Stimulated activated CD4-positive, alpha-beta T cell treated with anti-CD3 and anti-CD28 coated beads, Interleukin-2, amount 100 ng/mL, for 4 hours (primary cell): ENCODE data around the gene UBN2.

Experiments used
- DNase-seq: peaks from one replicate; pipeline ENCODE4 v3.0.0-alpha.2; 2020; ENCODE audit warnings: low read depth

Gene UBN2

DNA sequence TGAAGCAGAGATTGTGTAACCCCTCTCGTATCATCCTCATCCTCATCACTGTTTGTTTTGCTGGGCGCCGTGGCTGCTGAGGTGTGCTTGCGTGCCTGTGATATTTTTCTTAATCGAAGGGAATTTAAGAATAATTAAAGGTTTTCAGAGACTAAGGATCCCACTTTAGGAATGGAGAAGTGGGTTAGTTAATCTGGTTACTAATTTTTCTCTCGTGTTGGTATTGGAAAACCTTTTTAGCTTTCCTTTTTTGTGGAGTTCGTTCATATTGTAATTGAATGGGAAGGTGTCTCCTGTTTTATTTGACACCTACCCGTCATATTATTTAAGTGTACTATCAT is 1.3 kb downstream of the UBN2 start:
- no peak for DNase-seq

DNA sequence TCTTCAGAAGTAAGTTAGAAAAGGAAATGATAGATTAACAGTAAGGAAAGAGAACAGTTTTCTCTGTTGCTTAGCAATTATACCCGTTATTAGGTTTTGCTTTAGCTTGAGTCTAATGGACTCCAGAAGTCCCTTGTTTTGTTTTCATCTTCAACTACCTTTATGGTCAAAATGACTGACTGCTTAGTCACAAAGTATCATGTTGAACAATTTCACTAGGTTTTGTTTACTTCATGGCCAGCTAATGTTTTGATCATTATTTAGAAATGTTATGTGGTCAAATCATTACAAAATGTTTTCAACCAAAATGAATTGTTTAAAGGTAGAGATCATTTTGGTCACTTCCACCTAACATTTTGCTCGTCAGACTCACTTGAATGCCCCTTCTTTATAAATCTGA is 1.9 kb downstream of the UBN2 start:
- no peak for DNase-seq

DNA sequence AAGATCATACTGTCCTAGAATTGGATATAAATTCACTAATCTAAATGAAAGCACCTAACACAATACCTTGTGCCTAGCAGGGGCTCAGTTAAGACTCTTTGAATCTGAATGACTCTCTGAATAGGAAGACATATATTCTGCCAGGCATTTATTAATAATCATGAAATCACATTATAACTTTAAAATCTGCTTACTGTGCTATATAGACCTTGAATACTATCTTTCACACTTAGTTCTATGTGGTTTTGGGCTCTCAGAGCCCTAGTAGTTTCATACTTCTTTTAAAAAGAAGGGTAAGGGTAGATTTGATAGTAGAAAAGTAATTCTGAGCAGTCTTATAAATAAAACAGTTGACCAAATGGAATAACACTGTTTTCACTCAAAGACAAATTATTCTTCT is 10.2 kb downstream of the UBN2 start:
- no peak for DNase-seq

DNA sequence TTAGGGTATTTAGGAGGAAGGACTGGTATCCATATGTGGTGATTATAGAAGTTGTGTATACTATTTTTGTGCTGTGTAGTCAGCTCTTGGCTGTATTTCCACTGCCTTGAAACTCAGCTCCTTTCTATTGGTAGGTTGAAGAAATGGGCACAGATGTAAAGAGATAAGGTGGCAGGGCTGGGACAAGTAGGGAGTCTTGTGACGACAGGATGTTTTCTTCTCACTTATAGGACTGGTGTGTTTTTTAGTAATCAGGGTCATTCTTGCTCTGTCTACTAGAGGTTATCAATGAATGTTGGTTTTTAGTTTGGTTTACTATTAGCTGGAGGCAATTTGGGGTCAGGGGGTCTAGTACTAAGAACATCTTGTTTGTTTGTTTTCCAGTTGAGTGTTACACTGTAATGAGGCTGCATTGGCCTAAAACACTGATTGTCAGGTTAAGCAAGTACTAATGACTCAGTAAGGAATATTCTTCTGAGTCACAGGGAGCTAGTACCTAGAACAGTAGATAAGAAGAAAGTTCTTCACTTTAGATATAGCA is 11.8 kb downstream of the UBN2 start:
- DNase-seq = no peak

DNA sequence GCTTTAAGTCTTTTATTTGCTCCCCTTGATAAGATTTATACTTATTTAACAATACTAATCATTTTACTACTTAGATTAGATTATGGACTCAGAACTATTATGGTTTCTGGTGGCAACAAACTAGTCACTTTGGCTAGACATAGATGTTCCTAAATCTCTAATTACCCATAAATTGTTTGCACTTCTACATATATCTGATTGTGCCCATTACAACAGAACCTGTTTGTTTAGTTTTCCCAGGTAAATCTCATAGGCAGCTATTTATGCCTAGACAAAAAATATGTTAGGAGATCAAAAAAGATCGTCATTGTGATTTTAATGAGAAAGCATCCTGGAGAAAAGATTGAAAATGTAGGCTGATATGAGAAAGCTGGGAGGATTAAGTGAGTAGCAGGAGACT is 14.4 kb downstream of the UBN2 start:
- no peak for DNase-seq

DNA sequence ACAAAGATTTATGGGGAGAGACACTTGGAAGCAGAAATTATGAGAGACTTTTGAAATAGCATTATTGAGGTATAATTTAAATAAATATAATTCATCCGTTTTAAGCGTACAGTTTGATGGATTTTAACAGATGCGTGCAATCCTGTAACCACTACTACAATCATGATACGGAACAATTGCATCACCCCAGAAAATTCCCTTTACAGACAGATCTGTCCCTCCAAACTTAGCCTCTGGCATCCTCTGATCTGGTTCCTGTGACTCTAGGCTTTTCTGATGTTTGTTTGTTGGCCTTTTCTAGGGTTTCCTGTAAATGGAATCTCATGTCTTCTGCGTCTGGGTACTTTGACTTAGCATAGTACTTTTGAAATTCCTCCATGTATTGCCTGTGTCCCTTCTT is 15.5 kb downstream of the UBN2 start:
- no peak for DNase-seq

DNA sequence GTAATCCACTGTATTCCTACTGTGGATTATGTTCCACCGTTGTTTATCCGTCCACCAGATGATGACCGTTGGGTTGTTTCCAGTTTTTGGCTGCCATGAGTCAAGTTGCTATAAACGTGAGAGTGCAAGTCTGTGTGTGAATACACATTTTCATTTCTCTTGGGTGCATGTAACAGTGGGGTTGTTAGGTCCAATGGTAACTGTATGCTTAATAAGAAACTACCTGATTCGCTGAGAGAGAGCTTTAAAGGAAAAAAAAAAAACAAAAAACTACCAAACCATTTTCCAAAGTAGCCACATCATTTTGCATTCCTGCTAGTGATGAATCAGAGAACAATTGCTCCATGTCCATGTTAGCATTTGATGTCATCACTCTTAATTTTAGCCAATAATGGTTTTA is 15.9 kb downstream of the UBN2 start:
- DNase-seq = no peak

DNA sequence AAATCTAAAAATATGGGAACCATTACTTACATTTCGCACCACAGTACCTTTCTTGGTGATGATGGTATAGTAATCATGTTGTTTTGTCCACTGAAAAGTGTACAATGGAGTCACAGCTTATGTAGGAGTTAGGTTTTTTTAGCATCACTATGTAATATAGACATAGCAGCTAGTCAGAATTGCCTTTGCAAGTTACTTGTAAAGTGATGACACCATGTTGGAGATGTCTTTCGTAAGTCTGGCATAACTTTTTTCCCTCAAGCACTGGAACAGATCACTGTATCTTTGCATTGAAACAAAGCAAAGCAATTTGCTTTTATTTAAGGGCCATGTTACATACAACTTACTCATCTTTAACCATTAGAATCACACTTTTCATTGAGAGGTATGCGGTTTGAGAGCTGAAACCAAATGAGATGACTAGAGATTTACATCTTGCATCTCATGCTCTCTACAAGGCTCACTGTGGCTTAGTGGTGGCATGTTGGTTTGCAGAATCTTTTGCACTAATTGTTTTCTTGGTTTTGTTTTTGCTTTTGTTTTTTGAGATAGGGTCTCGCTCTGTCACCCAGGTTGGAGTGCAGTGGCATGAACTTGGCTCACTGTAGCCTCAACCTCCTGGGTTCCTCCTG is 18.3 kb downstream of the UBN2 start:
- no peak for DNase-seq

DNA sequence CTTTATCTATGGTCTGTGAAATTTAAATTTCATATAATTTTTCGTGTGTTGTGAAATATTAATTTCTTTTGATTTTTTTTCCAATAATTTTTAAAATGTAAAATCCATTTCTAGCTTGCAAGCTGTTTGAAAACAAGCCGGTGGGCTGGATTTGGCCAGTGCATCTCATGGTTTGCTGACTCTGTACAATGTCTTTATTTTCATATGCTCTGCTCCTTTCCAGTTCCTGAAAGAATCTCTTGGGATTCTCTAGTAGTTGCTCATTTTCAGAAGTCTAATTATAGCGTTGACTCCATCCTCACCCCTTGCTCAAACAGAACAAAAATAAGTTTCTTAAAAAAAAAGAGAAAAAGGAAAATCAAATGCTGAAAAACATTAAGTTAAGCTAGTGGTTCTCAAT is 21.4 kb downstream of the UBN2 start:
- no peak for DNase-seq

DNA sequence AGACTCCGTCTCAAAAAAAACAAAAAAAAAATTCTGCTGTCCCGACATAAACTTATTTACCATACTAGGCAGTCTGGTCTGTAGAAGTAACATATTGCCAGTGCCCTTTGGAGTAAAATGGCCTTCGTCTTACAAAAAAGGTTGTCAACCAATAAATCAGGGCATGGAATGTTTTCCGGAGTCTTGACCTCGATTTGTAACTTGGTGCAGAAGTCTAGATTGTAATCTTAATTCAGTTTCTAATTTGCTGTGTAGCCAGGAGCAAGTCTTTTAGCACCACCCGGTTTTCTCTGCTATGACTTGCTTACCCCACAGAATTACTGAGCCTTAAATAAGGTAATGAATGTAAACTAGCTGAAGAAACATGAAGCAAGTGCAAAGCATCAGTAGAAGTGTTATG is 23.2 kb downstream of the UBN2 start:
- no peak for DNase-seq

DNA sequence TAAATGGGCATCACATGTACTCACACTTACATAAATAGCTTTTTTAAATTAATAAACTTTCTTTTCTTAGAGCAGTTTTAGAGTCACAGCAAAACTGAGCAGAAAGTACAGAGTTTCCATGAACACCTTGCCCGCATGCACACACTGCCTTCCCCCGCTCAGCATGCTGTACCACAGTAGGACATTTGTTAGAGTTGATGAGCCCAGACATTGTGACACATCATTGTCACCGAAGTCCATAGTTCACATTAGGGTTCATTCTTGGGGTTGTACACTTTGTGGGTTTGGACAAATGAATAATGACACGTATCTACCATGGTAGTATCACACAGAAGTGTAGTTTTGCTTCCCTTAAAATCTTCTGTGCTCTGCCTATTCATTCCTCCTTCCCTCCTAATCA is 23.7 kb downstream of the UBN2 start:
- DNase-seq = no peak

DNA sequence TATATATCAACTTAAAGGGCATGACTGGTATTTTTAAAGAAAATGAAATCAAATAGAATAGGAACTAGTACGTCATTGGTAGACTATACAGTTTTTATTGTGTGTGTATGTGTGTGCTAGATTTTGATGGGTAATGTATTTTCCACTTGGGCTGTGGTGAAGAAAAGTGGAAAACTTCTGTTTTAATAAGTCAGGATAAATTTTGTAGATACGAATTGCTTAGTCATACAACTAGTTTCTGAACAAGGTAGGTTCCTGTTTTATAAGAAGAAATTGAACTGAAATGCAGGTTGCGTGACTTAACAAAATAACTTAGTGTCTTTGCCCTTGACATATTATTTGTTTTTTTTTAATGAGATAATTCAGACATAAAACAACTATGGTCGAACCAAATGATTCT is 24.3 kb downstream of the UBN2 start:
- no peak for DNase-seq

DNA sequence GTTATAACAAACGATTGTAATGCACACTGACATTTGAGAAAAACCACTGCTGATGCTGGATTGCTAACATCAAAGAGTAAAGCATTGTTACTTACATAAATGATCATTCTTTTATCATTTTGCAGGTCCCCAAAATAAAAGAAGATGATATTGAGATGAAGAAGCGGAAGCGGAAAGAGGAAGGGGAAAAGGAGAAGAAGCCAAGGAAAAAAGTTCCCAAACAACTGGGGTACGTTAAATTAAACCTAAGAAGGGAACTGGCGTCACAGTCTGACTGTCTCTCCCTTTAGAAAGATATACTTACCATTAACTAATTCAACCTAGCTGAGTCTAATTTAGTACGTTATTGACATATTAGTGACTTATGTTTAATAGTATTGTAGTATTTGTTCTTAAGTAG is 28.1 kb downstream of the UBN2 start:
- DNase-seq = no peak

DNA sequence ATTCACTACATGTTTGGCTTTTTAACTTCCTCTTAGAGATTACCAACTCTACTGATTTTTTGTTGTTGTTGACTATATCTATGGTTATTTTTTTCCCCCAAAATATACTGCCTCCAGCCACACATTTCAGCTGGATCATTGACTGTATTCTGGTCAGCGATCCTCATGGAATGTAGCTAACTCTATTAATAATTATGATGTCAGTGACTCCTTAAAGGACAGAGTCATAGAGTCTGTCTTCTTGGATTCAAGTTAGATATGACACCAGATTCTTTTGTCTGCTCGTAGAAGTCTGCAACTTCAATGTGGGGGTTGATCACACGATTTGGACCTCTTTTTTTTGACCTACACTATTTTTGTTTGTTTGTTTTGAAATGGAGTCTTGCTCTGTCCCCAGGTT is 33.2 kb downstream of the UBN2 start:
- DNase-seq = no peak

DNA sequence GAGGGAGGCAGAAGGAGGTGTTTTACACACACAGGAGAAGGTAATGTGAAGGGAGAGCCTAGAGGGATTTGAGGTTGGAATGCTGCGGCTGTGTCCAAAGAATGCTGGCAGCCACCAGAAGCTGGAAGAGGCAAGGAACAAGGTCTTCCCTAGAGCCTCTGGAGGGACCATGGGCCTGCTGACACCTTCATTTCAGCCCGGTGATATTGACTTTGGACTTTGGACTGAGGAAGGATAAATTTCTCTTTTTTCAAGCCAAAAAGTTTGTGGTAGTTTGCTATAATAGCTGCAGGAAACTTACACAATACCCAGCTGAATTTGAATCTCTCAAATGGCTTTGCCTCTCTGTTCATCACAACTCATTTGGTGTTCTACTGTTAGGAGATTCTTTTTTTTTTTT is 34.6 kb downstream of the UBN2 start:
- DNase-seq = no peak

DNA sequence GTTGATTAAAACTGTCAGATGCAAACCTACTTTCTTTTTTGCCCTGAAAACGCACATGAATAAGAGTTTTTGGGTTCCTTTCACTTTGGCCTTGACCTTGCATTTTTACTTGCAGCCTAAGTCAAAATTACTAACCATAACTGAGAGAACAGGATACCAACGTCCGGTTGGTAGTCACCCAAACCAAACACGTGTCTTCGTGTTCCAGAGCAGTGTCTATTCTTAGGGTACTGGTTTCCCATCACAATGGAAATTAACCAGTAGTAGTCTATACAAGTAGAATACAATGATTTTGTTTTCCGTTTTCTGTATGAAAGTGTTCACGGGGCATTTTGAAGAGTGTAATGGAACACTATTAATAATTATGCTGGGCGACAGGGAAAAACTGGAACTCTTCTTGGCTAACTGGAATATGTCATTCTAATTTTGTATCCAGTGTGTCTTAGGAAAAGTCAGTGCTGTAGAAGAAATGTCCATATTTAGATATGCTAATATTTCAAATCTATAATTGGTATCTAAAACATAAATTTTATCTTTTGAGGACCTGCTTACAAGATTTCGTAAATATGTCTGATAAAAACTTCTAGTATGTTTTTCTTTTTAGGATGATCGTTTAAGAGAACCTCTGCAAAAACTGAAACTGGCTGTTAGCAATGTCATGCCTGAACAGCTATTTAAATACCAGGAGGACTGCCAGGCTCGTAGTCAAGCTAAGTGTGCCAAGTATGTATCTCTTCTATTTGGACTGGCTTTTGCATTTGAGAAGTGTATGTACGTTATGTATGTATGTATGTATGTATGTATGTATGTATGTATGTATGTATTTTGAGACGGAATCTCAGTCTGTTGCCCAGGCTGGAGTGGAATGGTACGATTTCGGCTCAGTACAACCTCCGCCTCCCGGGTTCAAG is 40.9 kb downstream of the UBN2 start:
- no peak for DNase-seq

DNA sequence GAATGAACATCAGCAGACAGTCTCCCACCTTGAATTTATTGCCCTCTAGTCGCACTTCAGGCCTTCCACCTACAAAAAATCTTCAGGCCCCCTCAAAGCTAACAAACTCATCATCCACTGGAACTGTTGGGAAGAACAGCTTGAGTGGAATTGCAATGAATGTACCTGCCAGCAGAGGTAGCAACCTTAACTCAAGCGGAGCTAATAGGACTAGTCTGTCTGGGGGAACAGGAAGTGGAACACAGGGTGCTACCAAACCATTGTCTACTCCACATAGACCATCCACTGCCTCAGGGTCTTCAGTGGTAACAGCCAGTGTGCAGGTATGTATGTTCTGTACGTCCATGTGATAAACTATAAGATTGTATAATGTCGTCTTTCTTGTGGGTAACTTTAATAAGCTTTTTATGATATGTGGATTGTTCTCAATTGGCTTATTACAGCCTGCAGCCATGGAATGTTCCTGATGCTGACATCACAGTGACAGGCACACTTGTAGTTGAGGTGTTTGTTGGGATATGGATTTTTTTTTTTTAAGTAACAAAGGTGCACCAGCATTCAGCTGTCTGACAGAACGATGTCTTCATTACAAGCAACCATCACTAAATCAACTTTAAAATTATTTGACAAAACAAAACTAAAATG is 53.3 kb downstream of the UBN2 start:
- no peak for DNase-seq

DNA sequence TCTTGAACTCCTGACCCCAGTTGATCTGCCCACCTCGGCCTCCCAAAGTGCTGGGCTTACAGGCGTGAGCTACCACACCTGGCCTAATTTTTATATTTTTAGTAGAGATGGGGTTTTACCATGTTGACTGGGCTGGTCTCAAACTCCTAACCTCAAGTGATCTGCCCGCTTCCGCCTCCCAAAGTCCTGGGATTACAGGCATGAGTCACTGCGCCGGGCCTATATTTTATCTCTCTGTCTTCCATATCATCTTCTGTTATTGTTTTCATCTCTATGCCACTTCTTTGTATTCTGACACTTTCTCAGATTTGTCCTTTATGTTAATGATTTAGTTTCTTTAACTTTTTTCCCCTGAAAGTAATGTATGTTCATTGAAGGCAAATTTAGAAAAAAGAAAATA is 55.1 kb downstream of the UBN2 start:
- DNase-seq = no peak

DNA sequence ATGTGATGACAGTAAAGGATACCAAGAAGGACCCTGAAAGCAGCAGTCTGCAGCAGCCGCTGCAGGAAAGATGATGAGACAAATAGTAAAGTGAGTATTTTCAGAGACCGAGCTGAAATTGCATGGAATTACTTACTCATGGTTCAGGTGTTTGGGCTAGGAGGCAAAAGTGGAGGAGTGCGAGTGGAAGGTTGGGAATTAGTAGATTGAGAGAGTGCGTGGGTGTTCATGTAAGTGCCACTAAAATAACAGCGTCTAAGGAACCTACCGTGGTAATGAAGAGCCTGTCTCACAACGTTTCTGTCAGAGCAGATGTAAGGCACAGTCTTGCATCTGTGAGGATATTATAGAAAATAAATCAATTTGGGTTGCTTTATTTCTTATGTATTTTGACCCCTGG is 61.8 kb downstream of the UBN2 start:
- no peak for DNase-seq

DNA sequence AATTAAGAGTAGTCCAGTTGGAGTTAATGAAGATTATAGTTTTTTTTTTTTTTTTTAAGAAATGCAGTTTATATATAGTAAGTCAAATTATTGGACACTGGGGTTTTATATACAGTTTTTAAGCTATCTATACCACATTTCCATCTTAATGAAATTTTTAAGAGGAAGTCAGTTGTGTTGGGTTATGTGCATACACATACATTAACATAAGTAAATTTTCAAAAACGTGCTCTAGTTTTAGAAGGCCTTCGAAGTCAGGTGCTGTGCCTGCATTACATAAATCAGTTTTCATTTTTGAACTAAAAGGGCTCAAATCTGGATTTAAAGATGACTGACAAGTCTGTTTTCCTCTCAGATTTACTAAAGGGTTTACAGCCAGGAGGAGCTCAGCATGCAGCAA is 62.5 kb downstream of the UBN2 start:
- DNase-seq = no peak

DNA sequence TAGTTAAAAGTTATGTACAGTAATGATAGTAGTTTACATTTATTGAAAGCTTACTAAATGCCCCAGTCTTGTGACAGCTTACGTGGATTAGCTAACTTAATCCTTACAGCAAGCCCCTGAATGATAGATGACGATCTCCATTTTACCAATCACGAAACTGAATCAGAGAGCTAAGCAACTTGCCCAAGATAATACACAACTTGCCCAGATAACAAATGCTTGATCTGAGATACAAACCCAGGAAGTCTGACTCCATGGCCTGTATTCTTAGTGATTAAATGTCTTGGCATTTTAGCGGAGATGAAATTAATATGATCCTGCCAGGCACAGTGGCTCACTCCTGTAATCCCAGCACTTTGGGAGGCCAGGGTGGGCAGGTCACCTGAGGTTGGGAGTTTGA is 63.2 kb downstream of the UBN2 start:
- no peak for DNase-seq

DNA sequence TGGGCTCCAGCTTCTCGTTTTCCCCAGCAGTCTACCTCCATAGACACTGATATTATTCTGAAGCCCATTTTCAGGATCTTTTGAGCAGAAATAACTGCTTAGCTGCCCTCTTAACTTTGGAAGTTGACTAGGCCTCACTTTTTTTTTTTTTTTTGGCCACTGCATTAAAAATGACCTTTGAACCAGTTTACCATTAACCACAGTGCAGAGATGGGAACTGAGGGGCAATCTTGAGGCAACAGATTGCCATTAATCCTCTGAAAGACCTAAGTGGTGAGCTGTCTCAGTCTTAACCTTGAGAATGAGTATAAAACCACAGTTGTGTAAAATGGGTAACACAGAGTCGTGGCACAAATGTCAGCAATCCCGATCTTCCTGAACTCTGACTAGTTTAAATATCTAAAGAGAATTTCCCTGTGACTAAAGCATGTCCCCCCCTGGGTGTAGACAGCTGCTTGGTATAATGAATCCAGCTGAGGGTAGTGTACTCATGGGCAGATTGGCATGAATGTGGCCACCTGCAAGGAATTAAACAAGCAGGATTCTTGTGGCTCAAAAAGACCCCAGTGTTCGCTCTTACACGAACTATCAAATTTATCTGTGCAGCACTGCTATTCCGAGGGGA is 64.0 kb downstream of the UBN2 start:
- DNase-seq = no peak

DNA sequence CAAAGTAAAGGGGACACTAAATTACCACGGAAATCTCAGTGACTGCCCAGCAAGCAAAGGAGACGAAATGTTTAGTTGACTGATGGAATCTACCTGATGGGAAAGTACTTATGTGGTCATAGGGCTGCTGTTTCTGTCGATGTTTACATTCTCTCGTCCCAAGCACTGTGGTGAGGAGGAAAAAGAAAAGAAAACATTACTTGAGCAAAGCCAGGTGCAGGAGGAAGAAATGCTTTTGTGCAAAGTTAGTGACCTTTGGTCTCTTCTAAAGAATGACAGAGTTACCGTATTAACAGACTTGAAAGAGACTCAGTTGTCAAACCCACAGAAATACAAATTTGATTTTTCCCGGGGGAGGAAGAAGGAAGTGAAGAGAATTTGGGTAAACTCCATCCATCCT is 66.8 kb downstream of the UBN2 start:
- no peak for DNase-seq
